ENCODE data around the gene ZNF705A.
A peak's percentile ranks its signal among the peaks of the same experiment; 100 is the strongest.
"Not testable (repeated sequence)": the region's sequence is repeated elsewhere in the genome, so short reads cannot be mapped to it uniquely, and the experiment has no call there.

Gene ZNF705A

DNA sequence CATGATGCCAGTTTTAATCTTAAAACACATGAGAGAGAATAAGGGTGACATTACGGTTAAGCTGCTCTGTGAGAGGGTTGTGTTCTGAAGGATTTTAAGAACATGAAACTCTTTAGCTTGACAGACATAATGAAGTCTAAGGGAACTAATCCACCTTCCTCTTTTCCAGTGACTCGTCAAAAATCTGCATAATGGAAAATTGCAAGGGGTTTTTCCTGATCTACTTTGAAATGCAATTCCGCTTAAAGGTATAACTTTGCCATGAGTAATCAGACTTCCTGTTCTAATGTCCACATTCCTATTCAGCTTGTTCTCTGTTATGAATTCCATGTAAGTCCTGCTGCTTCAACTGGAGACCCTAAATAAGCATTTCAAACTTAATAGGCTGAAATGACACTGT, at the start of gene ZNF705A:
TSS of gene ZNF705A (plus strand) at position 171 of the 400 bp plus-strand sequence. CDS start 15,611 bp downstream, outside the sequence.
- no peak for DNase-seq

DNA sequence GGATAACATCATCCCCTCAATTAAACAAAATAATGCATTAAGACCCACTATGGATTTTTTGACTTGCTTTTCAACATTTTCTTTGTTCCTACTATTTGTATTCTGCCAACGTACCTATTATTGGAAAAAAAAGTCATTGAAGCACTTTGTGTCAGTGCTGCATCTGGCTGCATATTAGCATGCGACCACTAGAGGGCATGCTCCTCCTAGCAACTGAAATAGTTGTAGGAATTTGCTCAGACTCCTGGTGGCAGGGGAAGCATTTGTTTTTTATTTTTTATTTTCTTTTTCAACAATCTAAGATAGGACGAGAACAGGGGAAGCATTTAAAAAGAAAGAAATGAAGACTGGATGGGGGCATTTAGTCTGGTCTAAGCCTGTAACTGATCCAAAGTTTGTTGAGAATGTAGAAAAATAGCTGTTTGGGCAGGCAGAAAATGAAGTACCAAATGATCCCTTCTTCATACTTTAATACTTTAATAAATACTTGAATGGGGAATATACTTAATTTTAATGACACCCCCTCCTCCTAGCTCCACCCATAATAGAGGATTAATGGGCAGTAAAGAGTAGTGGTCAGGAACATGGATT, 47.9 kb upstream of the ZNF705A start:
- DNase-seq, result peak; percentile 77

DNA sequence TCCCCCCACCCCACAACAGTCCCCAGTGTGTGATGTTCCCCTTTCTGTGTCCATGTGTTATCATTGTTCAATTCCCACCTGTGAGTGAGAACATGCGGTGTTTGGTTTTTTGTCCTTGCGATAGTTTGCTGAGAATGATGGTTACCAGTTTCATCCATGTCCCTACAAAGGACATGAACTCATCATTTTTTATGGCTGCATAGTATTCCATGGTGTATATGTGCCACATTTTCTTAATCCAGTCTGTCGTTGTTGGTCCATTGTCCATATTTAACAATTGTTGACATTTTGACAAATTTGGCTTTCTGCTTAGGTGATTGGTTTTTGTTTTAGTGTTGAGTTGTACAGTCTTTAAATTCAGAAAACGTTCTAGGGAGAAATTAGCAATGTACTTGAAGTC, 43.7 kb upstream of the ZNF705A start:
- not testable (repeated sequence) for DNase-seq

DNA sequence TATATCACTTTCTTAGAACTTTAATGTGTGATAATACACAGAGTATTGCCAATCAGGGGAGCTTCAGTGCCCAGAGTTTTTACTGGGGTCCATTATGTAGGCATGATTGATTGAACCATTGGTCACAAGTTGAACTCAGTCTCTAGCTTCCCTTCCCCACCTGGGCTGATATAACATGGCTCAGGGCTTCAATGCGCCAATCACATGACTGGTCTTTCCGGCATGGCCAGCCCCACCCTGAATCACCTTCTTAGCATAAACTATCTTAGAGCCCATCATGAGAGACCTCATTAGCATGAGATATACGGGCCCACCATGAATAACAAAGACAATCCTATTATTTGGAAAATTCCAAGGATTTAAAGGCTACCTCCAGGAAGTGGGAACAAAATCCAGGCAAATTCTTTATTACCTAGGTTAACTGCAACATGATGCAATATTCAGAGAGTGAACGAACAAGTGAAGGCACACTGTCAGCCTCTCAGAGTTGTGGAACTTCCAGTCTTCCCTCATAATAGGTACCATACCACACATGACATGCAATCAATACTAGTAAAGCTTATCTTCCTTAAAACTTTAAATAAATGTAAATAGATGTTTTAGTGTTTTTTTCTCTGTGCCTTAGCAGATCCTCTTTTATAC, 36.6 kb upstream of the ZNF705A start:
- DNase-seq, result no peak

DNA sequence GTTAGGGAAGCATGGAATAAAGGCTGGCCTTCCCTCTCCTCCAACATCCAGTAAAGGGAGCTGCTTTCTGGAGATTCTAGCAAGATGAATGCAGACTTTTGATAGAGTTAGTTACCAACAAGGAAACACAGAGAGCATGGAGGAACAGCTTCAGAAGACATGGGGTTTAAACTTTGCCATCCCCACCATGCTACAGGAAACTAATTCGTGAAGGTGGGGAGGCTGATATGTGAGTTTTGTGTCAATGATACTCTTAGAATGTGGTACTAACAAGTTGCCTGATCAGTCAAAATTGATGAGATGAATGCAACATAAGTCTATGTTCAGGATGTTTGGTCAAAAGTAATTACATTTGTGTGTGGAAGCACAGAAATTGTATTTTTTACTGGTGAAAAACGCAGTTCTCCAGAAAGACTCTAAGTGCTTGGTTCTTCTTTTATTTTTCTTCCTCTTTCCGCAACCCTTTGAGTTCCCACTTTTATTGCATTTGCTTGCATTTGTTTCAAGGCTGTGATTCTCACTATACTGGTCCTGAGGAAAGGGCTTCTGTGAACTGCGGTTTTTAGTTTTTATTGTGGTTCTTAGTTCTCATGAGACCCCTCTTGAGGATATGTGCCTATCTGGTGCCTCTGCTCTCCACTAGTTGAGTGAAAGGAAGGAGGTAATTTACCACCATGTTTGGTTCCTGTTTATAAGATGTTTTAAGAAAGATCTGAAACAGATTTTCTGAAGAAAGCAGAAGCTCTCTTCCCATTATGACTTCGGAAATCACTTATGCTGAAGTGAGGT, 33.5 kb upstream of the ZNF705A start, which contains the start of gene CLEC4A:
TSS of gene CLEC4A (plus strand) at position 494 of the 789 bp plus-strand sequence. CDS start at position 756, 262 bp downstream.
- no peak for DNase-seq

DNA sequence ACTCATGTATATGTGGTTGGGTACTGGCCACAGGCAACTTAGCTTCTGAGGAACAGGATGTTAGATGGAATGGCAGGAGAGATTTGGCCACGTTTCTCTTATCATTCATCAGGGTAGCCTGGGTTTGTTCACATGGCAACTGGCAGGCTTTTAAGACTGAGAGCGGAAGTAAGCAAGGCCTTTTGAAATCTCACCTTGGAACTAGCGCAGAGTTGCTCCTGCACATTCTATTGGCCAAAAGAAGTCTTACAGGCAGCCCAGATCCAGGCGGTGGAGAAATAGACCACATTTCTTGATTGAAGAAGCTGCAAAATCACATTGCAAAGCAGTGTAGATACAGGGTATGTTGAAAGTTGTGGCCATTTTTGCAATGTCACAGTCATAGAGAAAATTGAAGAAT, 29.7 kb upstream of the ZNF705A start:
- no peak for DNase-seq

DNA sequence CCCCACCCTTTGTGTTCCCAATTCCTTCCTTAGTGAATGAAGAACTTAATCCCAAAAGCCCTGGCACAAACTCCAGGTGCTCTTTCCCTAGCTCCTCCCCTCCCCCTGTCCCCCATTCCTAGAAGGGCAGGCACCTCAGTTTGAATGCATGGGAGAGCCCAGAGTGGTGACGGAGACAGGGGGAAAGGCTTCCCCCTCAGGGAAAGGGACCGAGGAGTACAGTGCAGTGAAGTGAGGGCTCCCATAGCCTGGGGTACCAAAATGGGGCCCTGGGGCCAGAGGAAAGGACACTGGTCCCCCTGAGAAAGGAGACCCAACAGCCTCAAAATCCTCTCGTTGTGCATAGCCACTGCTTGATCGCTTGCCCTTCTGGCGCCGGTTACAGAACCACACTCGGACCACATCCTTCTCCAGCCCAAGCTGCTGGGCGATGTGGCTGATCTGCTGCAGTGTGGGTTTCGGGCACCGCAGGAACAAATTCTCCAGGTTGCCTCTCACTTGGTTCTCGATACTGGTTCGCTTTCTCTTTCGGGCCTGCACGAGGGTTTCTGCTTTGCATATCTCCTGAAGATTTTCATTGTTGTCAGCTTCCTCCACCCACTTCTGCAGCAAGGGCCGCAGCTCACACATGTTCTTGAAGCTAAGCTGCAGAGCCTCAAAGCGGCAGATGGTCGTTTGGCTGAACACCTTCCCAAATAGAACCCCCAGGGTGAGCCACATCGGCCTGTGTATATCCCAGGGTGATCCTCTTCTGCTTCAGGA, 23.0 kb upstream of the ZNF705A start:
- DNase-seq, result not testable (repeated sequence)

DNA sequence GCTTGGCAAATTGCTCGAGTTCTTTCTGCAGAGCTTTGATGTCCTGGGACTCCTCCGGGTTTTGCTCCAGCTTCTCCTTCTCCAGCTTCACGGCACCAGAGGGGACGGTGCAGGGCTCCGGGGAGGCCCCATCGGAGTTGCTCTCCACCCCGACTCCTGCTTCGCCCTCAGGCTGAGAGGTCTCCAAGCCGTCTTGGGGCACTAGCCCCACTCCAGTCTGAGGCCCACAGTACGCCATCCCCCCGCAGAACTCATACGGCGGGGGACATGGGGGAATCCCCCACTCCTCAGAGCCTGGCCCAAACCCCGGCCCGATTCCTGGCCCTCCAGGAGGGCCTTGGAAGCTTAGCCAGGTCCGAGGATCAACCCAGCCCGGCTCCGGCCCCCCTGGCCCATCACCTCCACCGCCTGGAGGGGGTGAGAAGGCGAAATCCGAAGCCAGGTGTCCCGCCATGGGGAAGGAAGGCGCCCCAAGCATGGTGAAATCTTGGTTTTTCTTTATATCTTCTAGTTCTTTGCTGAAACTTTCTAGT, 22.4 kb upstream of the ZNF705A start:
- DNase-seq, result not testable (repeated sequence)

DNA sequence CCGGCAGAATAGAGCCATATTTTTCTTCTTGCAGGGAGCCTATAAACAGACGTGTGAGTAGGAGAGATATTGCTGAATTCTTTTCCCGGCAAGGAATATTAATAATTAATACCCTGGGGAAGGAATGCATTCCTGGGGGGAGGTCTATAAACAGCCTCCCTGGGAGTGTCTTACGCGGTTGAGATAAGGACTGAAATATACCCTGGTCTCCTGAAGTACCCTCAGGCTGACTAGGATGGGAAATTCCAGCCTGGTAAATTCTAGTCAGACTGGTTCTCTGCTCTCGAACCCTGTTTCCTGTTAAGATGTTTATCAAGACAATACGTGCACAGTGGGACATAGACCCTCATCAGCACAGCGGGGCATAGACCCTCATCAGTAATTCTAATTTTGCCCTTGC, 15.2 kb upstream of the ZNF705A start:
- not testable (repeated sequence) for DNase-seq

DNA sequence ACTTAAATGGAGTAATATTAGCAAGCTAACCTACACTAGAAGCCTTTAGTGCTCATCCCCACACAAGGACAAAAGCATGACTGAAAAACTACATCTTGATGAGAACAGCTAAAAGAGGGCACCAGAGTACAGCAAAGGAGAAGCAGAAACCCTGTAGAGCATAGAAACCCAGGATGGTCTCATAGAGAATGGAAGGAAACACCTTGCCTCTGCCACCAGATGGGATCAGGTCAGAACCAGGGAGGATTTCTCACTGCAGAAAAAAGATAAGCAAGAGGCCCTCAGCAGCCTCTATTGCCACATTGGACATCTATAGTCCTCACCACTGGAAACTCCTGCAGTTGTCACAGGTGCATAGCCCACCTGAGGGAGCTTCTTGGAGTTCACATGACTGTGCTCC, 13.6 kb upstream of the ZNF705A start:
- no peak for DNase-seq

DNA sequence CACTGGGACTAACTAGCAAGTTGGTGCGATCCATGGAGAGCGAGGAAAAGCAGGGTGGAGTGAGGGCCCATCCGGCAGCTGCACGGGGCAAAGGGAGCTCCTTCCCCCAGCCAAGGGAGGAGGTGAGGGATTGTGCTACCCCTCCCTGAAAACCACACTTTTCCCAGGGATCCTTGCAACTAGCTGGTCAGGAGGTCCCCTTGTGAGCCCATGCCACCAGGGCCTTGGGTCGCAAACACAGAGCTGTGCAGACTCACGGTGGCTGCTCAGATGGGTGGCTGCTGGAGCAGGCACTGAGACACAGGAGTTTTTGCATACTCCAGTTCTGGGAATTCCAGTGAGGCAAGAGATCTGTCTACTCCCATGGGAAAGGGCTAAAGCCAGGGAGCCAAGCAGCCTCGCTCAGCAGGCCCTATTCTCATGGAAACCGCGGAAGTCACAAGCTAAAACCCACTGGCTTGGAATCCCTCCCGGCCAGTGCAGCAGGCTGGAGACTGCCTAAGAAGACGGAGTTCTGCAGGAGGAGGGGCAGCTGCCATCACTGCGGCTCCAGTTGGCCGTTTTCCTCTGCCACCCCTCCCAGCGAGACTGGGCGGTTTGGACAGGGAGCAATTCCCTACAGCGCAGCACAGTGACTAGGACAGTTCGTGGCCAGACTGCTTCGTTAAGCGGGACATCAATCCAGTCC, 10.9 kb upstream of the ZNF705A start:
- no peak for DNase-seq

DNA sequence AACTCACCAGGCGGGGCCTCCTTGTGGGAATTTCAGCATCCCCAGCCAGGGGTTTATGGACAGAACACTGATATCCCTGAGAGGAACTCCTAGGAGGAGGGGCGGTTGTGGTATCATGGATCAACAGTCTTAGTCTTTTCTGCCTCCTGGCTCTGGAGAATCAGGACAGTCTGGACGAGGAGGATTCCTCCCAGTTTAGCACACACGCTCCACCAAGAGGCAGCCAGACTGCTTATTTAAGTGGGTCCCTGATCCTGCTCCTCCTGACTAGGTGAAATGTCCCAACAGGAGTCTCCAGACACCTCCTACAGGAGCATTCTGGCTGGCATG, 10.4 kb upstream of the ZNF705A start:
- no peak for DNase-seq

DNA sequence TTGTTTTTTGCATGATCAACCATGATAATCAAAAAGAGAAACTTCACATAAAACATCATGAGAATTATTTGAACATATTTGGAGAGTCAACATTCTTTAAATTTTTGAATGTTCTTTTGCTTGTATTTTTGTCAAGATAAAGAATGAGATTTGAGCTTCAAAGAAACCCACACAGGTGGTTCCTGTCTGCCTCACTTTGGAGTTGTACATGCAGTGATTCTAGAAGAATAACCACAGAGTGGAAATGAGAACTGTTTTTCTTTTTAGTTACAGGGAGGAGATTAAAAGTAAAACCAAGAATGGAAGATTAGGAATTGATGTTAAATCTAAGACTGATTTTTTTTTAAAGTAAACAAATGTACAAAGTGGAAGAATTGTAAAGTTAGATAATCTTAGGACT, 2.3 kb upstream of the ZNF705A start:
- DNase-seq, result no peak

DNA sequence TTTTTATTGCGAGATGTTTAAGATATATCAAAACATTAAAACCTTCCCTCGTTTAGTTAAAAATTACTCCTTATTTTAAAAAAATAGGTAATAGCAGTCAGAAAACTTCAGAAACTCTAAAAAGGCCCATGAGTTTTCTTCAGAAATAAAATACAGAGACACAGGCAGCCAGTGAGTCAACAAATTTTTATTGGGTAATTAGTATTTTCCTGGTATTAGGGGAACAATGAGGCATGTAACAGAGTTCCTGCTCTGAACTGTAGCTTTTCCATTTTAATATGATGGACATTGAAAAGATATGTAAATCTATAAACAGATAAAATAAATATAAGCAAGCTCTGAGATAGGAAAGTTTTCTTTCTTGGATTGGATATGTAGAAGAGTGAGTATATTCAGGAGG, 399 bp upstream of the ZNF705A start:
- DNase-seq, result no peak

DNA sequence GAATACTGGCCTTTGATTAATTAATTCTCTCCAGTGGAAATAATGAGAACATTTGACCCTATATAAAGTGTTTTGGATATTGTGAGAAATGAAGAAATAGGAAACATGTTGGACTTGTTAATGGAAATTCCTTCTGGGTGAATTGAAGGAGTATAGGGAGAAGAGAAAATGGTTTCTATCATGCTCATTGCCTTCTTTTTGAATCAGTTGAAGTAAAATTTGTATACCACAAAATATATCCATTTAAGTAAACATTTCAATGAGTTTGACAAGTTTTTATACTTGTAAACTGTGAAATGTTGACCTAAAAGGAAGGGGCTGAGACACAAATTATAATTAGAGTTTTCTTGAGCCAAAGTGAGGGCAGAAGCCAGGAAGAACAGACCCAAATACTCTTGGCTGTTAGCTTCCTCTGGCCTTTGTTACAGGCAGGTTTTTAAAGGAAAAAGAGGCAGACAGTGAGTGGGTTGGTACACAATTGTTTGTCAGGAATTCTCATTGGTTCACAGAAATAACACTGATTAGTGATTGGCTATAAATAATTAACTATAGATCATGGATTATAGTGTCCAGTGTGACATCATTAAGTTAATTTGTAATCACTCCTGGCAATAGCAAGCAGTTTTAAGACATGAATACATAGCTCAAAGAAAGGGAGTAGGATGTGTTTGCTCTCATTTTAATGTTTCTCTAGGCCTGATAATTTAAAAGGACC, 826 bp downstream of the ZNF705A start:
- no peak for DNase-seq

DNA sequence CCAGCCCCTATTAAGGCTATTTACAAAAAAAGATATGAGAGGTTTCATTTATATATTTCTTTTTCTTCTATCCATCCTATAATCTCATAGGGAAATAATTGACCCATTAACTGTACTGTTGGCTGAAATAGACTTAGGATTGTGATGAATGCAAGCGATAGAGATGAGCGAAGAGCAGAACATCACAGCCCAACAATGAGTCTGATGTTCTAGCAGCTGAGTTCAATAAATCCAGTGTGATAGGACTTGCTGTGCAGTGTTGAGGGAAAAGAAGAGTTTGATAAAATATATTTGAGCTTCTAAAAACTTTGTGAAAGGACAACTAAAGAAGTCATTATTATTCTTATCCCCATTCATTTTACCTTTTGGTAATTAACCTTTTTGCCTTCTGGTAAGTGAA, 16.1 kb downstream of the ZNF705A start:
- not testable (repeated sequence) for DNase-seq

DNA sequence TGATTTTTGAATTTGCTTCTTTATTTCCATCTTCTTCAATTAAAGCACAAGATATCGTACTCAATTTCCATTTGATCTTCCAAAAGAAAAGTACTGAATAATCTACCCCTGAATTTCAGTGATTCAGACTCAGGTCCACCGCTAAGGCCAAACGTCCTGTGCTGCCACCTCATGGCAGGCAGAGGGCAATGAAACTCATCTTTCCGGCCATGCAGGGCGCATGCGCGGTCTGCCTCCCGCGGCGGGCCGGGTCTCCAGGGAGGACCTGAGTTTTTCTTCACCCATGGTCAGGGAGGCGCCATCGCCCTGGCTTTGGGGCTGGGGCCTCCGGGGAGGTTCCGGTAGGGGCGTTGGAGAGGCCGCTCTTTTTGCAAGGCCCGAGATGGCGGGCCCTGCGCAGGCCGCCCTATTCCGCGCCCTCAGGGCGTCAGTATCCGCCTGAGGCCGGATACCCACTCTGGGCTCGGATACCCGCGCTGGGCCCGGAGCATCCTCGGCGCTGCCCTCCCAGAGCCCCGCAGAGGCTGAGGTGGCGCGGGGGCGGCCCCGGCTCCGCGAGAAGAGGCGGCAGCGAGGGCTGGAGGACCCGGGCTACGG, 23.3 kb downstream of the ZNF705A start:
- DNase-seq, result peak; percentile 70

DNA sequence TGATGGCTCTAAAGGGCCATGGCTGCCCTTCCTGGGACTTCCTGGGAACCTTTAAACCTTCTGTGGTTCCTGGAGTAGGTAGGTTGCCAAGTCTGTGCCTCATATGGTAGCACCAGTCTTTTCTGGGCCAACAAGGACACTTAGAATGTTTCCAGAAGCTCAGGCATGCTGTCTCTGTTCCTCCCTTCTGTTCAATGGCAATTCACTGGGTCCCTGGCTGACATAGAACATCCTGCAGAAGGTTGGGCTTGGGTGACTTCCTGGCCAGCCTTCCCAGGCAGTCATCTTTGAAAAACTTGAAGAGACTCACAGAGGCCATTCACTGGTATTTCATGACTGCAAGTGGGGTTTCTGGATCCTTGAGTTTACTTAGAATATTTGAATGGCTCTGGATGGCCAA, 24.5 kb downstream of the ZNF705A start:
- not testable (repeated sequence) for DNase-seq

DNA sequence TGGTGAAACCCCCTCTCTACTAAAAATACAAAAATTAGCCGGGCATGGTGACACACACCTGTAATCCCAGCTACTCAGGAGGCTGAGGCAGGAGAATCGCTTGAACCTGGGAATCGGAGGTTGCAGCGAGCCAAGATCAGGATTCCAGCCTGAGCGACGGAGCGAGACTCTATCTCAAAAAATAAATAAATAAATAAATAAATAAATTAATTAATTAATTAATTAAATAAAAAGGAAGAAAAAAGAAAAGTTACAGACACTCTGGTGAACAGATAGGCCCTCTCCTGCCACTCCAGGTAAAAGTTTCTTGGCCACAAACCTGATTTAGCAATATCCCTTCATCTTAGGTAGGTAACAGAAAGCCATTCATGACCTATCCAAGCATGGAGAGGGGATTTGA, 26.1 kb downstream of the ZNF705A start:
- not testable (repeated sequence) for DNase-seq

DNA sequence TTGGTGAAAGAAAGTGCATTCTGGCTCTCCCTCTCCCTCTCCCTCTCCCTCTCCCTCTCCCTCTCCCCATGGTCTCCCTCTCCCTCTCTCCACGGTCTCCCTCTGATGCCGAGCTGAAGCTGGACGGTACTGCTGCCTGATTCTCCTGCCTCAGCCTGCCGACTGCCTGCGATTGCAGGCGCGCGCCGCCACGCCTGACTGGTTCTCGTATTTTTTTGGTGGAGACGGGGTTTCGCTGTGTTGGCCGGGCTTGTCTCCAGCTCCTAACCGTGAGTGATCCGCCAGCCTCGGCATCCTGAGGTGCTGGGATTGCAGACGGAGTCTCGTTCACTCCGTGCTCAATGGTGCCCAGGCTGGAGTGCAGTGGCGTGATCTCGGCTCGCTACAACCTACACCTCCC, 26.5 kb downstream of the ZNF705A start:
- DNase-seq, result not testable (repeated sequence)

DNA sequence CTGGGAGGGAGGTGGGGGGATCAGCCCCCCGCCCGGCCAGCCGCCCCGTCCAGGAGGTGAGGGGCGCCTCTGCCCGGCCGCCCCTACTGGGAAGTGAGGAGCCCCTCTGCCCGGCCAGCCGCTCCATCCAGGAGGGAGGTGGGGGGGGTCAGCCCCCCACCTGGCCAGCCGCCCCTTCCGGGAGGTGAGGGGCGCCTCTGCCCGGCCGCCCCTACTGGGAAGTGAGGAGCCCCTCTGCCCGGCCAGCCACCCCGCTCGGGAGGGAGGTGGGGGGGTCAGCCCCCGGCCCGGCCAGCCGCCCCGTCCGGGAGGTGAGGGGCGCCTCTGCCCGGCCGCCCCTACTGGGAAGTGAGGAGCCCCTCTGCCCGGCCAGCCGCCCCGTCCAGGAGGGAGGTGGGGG, 27.4 kb downstream of the ZNF705A start:
- DNase-seq, result not testable (repeated sequence)

Measured in activated CD4-positive, alpha-beta T cell treated with anti-CD3 and anti-CD28 coated beads, Interleukin-2, amount 50 U/mL, for 16 hours (primary cell).